AG08395 (cell line): ENCODE data around the gene NF1.
"Not testable (repeated sequence)": the region's sequence is repeated elsewhere in the genome, so short reads cannot be mapped to it uniquely, and the experiment has no call there.

Source experiments
- DNase-seq: peaks from one replicate; pipeline ENCODE4 v3.0.0; 2012; ENCODE audit warnings: mixed read lengths, low spot score

NF1 gene

DNA sequence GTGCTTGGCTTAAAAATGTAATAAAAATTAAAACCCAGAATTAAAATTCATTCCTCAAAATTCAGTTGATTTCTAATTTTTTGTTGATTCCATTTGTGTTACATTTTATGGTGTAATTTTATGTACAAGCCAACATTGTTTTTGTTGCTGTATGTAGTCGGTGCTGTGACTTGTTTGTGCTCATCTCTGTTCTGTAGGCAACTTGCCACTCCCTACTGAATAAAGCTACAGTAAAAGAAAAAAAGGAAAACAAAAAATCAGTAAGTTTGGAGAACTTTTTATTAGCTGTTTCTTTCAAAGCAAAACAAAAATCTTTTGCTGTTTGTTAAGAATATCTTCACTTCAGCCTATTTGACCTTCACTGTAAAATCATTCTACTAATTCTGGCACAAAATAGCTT, 158.0 kb downstream of the NF1 start:
- no peak for DNase-seq

DNA sequence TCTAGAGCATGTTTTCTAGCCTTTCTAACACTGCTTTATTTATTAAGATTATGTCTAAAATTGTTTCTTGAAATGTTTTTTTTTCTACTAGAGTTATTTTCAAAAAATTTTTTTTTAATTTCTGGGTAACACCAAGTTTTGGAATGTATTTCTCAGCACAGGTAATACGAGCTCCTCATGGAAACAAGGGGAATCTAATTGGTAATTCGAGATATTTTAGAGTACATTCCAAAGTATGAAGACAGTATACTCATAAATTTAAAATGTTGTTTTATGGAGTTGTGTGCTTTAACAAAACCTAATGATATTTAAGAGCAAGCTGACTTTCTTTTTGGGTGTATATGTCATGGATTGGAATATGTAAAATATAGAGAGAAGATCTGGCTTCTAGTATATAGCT, 159.9 kb downstream of the NF1 start:
- DNase-seq: no peak

- DNase-seq: no peak
These were observed 162.2 kb downstream of the NF1 start for GRCh38 chr17:31256936-31257335.

DNA sequence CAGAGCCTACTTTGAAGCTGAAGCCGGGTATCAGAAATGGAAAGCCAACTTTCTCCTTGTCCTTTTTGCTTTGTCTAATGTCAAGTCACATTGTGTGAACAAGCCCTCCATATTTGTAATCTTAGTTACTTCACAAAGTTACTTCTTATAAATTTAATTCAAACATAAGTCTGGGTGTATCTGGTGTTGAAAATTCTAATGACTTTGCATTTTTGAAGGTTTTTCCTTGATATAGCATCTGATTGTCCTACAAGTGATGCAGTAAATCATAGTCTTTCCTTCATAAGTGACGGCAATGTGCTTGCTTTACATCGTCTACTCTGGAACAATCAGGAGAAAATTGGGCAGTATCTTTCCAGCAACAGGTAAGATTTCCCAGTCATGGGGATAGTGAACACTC, 165.4 kb downstream of the NF1 start:
- no peak for DNase-seq

DNA sequence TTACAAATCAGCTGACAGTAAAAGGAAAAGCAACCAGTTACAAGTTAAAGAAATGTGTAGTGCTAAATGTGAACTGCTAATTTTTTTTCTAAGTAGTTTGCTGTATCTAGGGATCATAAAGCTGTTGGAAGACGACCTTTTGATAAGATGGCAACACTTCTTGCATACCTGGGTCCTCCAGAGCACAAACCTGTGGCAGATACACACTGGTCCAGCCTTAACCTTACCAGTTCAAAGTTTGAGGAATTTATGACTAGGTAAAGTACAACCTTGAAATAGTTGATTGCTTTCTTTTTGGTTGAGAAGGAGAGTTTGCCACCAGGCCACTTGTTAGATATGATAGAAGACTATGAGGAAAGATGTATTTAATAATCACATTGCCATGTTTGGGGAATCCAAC, 166.8 kb downstream of the NF1 start:
- DNase-seq: no peak

DNA sequence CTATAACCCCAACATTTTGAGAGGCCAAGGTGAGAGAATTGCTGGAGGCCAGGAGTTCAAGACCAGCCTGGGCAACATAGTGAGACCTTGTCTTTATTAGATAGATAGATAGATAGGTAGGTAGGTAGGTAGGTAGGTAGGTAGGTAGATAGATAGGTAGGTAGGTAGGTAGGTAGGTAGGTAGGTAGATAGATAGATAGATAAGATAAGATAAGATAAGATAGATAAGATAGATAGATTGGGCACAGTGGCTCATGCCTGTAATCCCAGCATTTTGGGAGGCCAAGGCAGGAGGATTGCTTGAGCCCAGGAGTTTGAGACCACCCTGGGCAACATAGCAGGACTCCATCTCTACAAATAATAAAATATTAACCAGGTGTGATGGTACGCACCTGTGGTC, 168.1 kb downstream of the NF1 start:
- not testable (repeated sequence) for DNase-seq

DNA sequence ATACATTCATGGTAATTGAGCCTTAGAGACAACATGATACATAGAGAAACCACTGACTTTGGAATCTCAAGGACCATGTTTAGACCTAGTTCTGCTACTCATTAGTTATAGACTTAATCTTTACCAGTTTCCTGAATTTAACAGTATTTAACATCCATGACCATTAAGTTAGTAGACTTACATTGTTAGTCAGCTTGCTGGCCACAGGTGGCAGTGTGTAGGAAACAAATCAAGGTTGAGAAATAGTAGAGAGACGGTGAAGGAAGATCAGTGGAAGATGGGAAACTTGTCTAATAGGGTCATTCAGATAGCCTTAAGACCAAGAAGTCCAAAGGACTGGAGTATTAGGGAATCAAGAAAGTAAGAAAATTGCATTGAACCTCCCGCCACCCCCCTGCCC, 171.3 kb downstream of the NF1 start:
- DNase-seq: no peak

DNA sequence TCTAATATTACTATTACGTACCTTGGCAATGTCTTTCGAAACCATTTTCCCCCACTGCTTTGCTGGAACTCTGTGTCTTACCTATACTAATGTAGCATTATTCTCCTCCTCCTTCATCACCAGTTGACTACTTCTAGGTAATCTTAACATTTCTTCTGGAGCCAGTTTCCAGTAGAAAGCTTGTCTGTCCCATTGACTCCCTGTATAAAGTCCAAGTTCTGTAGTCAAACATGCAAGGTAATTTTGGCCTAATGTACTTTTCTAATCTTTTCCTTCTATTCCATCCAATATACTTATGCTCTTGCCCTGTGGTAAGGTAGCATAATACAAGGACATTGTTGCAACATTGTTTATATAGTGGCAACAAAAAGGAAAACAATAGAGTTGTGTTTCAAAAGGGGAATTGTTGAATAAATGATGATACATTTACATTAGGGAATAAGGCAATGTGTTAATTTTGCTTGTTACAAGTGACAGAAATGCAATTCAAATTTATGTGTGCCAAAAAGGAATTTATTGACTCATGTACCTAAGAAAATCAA, 174.3 kb downstream of the NF1 start:
- DNase-seq: no peak

- DNase-seq: peak; percentile 92
These were observed 174.8 kb downstream of the NF1 start for GRCh38 chr17:31269578-31269983.

- DNase-seq: no peak
These were observed 177.5 kb downstream of the NF1 start for GRCh38 chr17:31272236-31272635.

DNA sequence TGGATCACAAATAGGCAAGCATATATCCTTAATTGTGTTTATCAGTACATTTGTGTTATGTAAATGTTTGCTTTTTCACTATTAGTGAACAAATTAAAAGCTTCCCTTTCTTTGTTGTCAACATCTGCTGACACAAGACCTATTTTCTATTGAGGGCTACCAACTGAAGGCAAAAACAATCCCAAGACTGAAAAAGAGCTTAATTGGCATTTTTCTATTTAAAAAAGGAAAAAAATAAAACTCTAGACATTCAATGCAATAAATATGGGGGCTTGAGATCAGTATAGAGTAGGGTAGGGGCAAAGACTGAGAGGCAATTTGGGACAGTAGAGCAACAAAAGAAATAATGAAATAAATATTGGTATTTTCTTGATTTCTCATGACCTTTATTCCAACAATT, 178.0 kb downstream of the NF1 start:
- no peak for DNase-seq

DNA sequence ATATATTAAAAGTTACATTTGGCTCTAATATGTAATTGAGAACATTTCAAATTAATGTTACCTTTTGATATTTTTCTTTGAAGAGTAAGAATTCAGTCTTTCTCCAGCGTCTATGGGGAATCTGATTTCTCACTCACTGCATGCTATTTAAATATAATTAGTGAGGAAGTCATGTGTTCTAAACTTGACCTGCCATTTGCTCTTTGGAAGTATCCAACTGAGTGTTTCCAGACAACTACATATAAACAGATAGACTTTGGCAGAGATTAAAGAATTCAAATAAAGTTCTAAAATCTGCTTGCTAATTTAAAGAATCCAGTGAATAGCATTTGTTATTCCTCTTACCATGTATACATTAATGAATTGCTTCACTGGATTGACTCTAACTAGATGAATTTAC, 178.7 kb downstream of the NF1 start:
- no peak for DNase-seq

DNA sequence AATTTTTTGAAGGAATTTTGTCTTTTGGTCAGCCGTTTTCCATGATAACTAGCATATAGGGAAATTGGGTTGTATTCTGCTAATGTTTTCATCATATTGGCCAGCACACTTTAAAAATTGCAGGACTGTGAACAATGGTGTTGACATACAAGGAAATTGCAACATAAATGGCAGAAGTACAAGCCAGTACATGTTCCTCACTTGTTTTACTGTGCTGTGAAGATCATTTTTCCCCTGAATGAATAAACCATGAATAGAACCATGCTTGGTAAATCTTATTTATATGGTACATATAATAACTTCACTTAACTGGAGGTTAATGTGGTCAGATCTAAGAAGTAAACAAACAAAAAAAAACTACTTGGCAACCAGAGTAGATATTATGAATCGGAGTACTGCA, 179.5 kb downstream of the NF1 start:
- peak; percentile 40 for DNase-seq

DNA sequence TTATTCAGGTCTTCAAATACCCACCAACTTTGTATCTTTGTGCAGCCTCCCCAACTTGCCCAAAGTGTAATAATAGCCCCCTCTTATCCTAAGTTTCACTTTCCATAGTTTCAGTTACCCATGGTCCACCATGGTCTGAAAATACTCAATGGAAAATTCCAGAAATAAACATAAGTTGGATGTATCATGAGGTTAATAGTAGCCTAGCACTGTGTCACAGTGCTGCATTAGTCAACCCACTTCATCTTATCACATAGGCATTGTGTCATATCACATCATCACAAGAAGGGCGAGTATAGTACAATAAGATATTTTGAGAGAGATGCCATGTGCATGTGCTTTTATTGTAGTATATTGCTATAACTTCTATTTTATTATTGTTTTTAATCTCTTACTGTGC, 180.3 kb downstream of the NF1 start:
- no peak for DNase-seq

DNA sequence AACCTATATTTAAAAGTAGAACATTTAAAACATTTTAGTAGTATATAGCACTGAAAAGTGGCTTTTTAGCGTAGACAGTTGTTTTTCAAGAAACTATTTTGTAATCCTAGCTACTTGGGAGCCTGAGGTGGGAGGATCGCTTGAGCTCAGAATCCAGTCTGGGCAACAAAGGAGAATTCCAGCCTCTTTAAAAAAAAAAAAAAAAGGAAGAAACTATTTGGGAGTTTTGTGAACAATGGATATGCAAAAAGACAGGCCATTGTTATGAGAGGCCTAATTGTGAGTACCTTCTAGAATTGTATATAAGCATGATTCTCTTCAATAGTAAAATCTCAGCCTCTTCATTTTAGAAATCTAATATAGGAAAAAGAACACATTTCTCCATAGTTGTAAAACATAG, 184.6 kb downstream of the NF1 start:
- no peak for DNase-seq

- DNase-seq: peak; percentile 9
These were observed 186.3 kb downstream of the NF1 start for GRCh38 chr17:31281061-31281460.

- peak; percentile 18 for DNase-seq
These were observed 189.1 kb downstream of the NF1 start for GRCh38 chr17:31283841-31284240.

DNA sequence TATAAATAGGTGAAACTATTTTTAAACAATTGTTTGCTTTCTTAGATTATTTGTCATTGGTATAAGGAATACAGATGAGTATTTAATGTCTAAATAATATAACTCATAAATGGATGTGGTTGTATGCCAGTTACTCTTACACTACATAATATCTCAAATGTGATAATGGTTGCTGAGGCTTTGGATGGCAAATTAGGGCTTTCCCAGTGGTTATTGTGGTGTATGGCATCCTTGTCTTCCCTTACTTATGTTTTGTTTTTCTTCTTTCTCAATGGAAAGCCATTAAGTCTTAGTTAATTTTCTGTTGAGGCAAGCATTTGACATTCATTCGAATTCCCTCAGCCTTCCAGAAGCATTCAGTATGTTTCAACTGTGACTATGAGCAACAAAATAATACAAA, 191.8 kb downstream of the NF1 start:
- DNase-seq: no peak

GRCh38 chr17:31287932-31288331, 193.2 kb downstream of the NF1 start:
- DNase-seq: not testable (repeated sequence)

DNA sequence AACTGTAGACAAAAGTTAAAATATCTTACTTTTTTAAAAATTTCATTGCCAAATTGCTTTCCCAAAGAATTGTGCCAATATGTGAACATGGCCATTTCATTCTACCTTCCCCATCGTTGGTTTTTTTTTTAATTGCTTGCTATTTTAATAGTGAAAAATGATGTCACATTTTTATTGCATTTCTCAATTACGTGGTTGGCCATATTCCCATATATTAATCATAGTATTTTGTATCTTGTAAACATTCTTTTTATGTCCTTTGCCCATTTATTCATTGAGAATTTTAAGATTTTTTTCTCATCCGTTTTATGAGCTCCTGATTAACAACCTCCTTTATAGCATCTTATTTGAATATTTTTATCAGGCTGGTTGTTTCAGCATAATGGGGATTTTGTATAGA, 195.0 kb downstream of the NF1 start:
- DNase-seq: no peak

DNA sequence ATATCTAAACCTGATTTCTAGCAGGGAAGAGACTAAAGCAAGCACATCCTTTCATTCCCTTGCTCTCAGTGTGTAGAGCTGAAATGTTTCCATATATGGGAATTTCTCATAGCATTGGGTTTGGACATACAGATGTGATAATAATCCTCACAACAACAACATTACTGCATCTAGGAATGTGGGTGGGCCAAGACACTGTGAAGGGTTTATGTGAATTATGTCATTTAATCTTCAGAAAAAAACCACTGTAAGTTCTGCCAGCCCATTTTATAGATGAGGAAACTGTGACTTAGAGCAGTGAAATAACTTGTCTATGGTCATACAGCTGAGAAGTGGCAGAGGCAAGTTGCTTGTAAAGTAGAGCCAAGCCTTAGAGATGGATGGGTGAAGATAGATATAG, 197.0 kb downstream of the NF1 start:
- no peak for DNase-seq

DNA sequence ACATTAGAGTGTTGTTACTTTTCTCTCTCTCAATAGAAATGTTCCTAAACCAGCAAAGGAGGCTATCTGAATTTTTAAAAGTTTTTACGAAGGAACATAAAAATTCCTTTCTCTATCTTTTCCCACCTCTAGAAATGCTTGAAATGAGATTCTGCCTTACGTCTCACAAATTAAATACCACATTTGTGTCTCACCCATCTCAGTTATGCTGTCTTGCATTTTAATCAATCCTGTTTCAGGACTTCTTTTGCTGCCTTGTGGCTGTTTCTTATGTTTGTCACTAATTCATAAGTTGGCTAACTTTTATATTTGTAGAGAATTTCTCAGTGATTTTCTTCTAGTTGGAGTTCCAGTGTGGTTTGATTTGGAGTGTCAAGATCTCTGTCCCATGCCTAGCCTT, 198.8 kb downstream of the NF1 start:
- DNase-seq: no peak

GRCh38 chr17:31294231-31294630, 199.5 kb downstream of the NF1 start:
- no peak for DNase-seq

GRCh38 chr17:31294820-31295488, 200.2 kb downstream of the NF1 start:
- no peak for DNase-seq
